Muscle layer of duodenum (tissue), 2 donors: ENCODE results near the gene DTX2.
"Not testable (repeated sequence)": the region's sequence is repeated elsewhere in the genome, so short reads cannot be mapped to it uniquely, and the experiment has no call there.

Experiments
- H3K27ac ChIP-seq: one replicate; pipeline ENCODE4 v1.7.0; 2013; ENCODE audit warnings: mild to moderate bottlenecking, low read length
- H3K27me3 ChIP-seq: one replicate; pipeline ENCODE4 v1.7.0; 2013; ENCODE audit warnings: low read depth, mild to moderate bottlenecking, control low read depth, low read length
- H3K36me3 ChIP-seq, 2 donors: one replicate each; pipeline ENCODE4 v1.7.0; 2013; ENCODE audit warnings: low read length in 2 of 2, control low read depth in 1 of 2, mild to moderate bottlenecking in 1 of 2; ENCODE audit not compliant: insufficient read depth in 2 of 2, control insufficient read depth in 1 of 2
- H3K4me1 ChIP-seq, 2 donors: one replicate each; pipeline ENCODE4 v1.7.0; 2013; ENCODE audit warnings: low read length in 2 of 2, mild to moderate bottlenecking in 2 of 2, control low read depth in 1 of 2, moderate library complexity in 1 of 2; ENCODE audit not compliant: insufficient read depth in 2 of 2, control insufficient read depth in 1 of 2
- H3K4me3 ChIP-seq, 2 donors: one replicate each; pipeline ENCODE4 v1.7.0; 2013; ENCODE audit warnings: low read length in 2 of 2, low read depth in 1 of 2, mild to moderate bottlenecking in 1 of 2
- H3K9me3 ChIP-seq, 2 donors: one replicate each; pipeline ENCODE4 v1.7.0; 2013; ENCODE audit warnings: low read length in 2 of 2, control low read depth in 1 of 2, mild to moderate bottlenecking in 1 of 2; ENCODE audit not compliant: control insufficient read depth in 1 of 2
- donor health status: healthy.

The DTX2 gene

GRCh38 chr7:76531643-76532042 is 70.1 kb downstream of the DTX2 start:
- not testable (repeated sequence) for H3K9me3 ChIP-seq

GRCh38 chr7:76543197-76543596 is 81.7 kb downstream of the DTX2 start, which contains the start of gene SPDYE16:
TSS of gene SPDYE16 (minus strand) at chr7:76543297. CDS start at chr7:76541459, 1,838 bp downstream.
- not testable (repeated sequence) for H3K4me3 ChIP-seq, H3K36me3 ChIP-seq, H3K9me3 ChIP-seq, H3K27ac ChIP-seq, H3K27me3 ChIP-seq, H3K4me1 ChIP-seq

More at GRCh38 chr7:76531643-76532042, 70.1 kb downstream of the DTX2 start:
- H3K36me3 ChIP-seq, H3K4me1 ChIP-seq, H3K27ac ChIP-seq, H3K27me3 ChIP-seq, H3K4me3 ChIP-seq: not testable (repeated sequence)

GRCh38 chr7:76549025-76549854 is 87.7 kb downstream of the DTX2 start:
- not testable (repeated sequence) for H3K27me3 ChIP-seq, H3K4me1 ChIP-seq, H3K27ac ChIP-seq, H3K36me3 ChIP-seq, H3K9me3 ChIP-seq
- peak overlapping the region; percentile 34 to 74 for H3K4me3 ChIP-seq

- not testable (repeated sequence) for H3K27me3 ChIP-seq, H3K4me1 ChIP-seq, H3K9me3 ChIP-seq, H3K27ac ChIP-seq, H3K36me3 ChIP-seq
- H3K4me3 ChIP-seq: peak overlapping the region; percentile 34 to 74
Observed at GRCh38 chr7:76549855-76550248, 88.3 kb downstream of the DTX2 start.

- not testable (repeated sequence) for H3K4me1 ChIP-seq, H3K4me3 ChIP-seq, H3K9me3 ChIP-seq, H3K27ac ChIP-seq, H3K27me3 ChIP-seq, H3K36me3 ChIP-seq
Observed at GRCh38 chr7:76551992-76552391, 90.5 kb downstream of the DTX2 start.
